Esophagus muscularis mucosa (tissue), 3 donors: ENCODE measurements around the gene RGS16.

Source experiments
- CTCF ChIP-seq, 3 experiments: fragments of 200-600 bp in 2 of 3; fragments of 450-650 bp in 1 of 3; sonication (generic) in 2 of 3; IDR thresholded peaks; one replicate each; pipeline ENCODE4 v1.5.1; 2017 to 2019; ENCODE audit warnings: antibody characterized with exemption in 3 of 3, mild to moderate bottlenecking in 2 of 3, moderate library complexity in 1 of 3
- POLR2A ChIP-seq: fragments of 450-650 bp; IDR thresholded peaks from one replicate; pipeline ENCODE4 v1.6.1; 2017; ENCODE audit warnings: antibody characterized with exemption, moderate library complexity, mild to moderate bottlenecking, low read depth
- POLR2AphosphoS5 ChIP-seq, 2 donors: sonication (generic); formaldehyde crosslinking; IDR thresholded peaks; one replicate each; pipeline ENCODE4 v1.6.1; 2017; ENCODE audit warnings: antibody characterized with exemption in 2 of 2

GRCh38 chr1:182556279-182556678 is 47.9 kb downstream of the RGS16 start:
- TF ChIP-seq POLR2AphosphoS5 (IDR thresholded peaks at IDR 0.05), result no peak
- no peak for TF ChIP-seq CTCF (IDR thresholded peaks at IDR 0.05)
- no peak for TF ChIP-seq POLR2A
